Measurements from ENCODE around the gene LIPK.
A peak's percentile ranks its signal among the peaks of the same experiment; 100 is the strongest.
"Not testable (repeated sequence)": the region's sequence is repeated elsewhere in the genome, so short reads cannot be mapped to it uniquely, and the experiment has no call there.

The LIPK gene

GRCh38 chr10:88721392-88721791 lies 15.3 kb downstream of the LIPK start:
- DNase-seq (ENCODE audit: low read depth in 2 of 2): no peak

- no peak for DNase-seq (ENCODE audit: low read depth in 2 of 2)
Measured at GRCh38 chr10:88725798-88726197, 19.7 kb downstream of the LIPK start.

- peak in 1 of 2 donors; percentile 9 for DNase-seq (ENCODE audit: low read depth in 2 of 2)
Measured at GRCh38 chr10:88728107-88728763, 22.2 kb downstream of the LIPK start.

GRCh38 chr10:88730864-88731263 lies 24.8 kb downstream of the LIPK start:
- no peak for DNase-seq (ENCODE audit: low read depth in 2 of 2)

GRCh38 chr10:88731296-88731695 lies 25.2 kb downstream of the LIPK start:
- DNase-seq (ENCODE audit: low read depth in 2 of 2): no peak

- DNase-seq (ENCODE audit: low read depth in 2 of 2): no peak
Measured at GRCh38 chr10:88733215-88733614, 27.2 kb downstream of the LIPK start.

GRCh38 chr10:88735661-88736060 lies 29.6 kb downstream of the LIPK start:
- DNase-seq (ENCODE audit: low read depth in 2 of 2): no peak

- DNase-seq (ENCODE audit: low read depth in 2 of 2): not testable (repeated sequence)
Measured at GRCh38 chr10:88741921-88742320, 35.9 kb downstream of the LIPK start.

- DNase-seq (ENCODE audit: low read depth in 2 of 2): no peak
Measured at GRCh38 chr10:88742448-88742847, 36.4 kb downstream of the LIPK start.

- no peak for DNase-seq (ENCODE audit: low read depth in 2 of 2)
Measured at GRCh38 chr10:88744002-88744401, 38.0 kb downstream of the LIPK start.

GRCh38 chr10:88745633-88746032 lies 39.6 kb downstream of the LIPK start:
- DNase-seq (ENCODE audit: low read depth in 2 of 2): no peak

GRCh38 chr10:88754287-88754686 lies 48.2 kb downstream of the LIPK start:
- no peak for DNase-seq (ENCODE audit: low read depth in 2 of 2)

- DNase-seq (ENCODE audit: low read depth in 2 of 2): no peak
Measured at GRCh38 chr10:88755753-88756152, 49.7 kb downstream of the LIPK start.

- DNase-seq (ENCODE audit: low read depth in 2 of 2): no peak
Measured at GRCh38 chr10:88756660-88757059, 50.6 kb downstream of the LIPK start.

- DNase-seq (ENCODE audit: low read depth in 2 of 2): no peak
Measured at GRCh38 chr10:88759366-88760101, 53.5 kb downstream of the LIPK start, which contains the start of gene LIPN. Gene LIPN, plus strand, starts transcription at chr10:88760020. Its CDS starts 1,386 bp downstream, at chr10:88761406.

- DNase-seq (ENCODE audit: low read depth in 2 of 2): no peak
Measured at GRCh38 chr10:88762906-88763305, 56.9 kb downstream of the LIPK start.

- DNase-seq (ENCODE audit: low read depth in 2 of 2): no peak
Measured at GRCh38 chr10:88763441-88763840, 57.4 kb downstream of the LIPK start.

- DNase-seq (ENCODE audit: low read depth in 2 of 2): no peak
Measured at GRCh38 chr10:88764110-88764509, 58.1 kb downstream of the LIPK start.

- DNase-seq (ENCODE audit: low read depth in 2 of 2): no peak
Measured at GRCh38 chr10:88765816-88766215, 59.8 kb downstream of the LIPK start.

GRCh38 chr10:88769384-88769783 lies 63.3 kb downstream of the LIPK start:
- no peak for DNase-seq (ENCODE audit: low read depth in 2 of 2)

- no peak for DNase-seq (ENCODE audit: low read depth in 2 of 2)
Measured at GRCh38 chr10:88781206-88781605, 75.2 kb downstream of the LIPK start.

GRCh38 chr10:88782222-88782621 lies 76.2 kb downstream of the LIPK start:
- no peak for DNase-seq (ENCODE audit: low read depth in 2 of 2)

GRCh38 chr10:88783724-88784123 lies 77.7 kb downstream of the LIPK start:
- no peak for DNase-seq (ENCODE audit: low read depth in 2 of 2)
